A673 (cell line): ENCODE measurements around the gene STRIP1. TPM values are rescaled to one million over a fixed set of nuclear protein-coding genes. Genes with fewer than 3 reads are reported as not detected.
A peak's percentile ranks its signal among the peaks of the same experiment; 100 is the strongest.
"Not testable (repeated sequence)": the region's sequence is repeated elsewhere in the genome, so short reads cannot be mapped to it uniquely, and the experiment has no call there.

ENCODE experiments used
- BruUV-seq: library from RNA; stranded (reverse); fragments of 400-500 nt; replicated peaks from 2 replicates; lab custom pipeline; 2021; lab: Mats Ljungman, UMichigan
- CTCF ChIA-PET: fragments of 300-600 bp; sonication (Branson Sonifier 250); formaldehyde crosslinking; loops from one replicate; lab custom pipeline; 2022; ENCODE audit warnings: antibody characterized with exemption; lab: Charles Lee
- POLR2A ChIA-PET: fragments of 300-600 bp; sonication (Branson Sonifier 250); formaldehyde crosslinking; loops from one replicate; lab custom pipeline; 2022; ENCODE audit warnings: antibody characterized with exemption; ENCODE audit not compliant: low non-redundant PET; lab: Charles Lee
- DNase-seq: peaks from one replicate; pipeline ENCODE4 v3.0.0-alpha.2; 2015; ENCODE audit warnings: low spot score
- H3K27ac ChIP-seq: fragments of 200-600 bp; sonication (generic); 2 replicates; pipeline ENCODE4 v1.5.1; 2016; ENCODE audit warnings: mixed run types, low read depth, mild to moderate bottlenecking, mixed read lengths, antibody characterized with exemption, low read length; ENCODE audit not compliant: poor library complexity, severe bottlenecking
- H3K27me3 ChIP-seq: fragments of 200-600 bp; sonication (generic); replicated peaks from 2 replicates; pipeline ENCODE4 v1.6.1; 2017; ENCODE audit warnings: mixed run types, low read depth, mild to moderate bottlenecking, mixed read lengths, antibody characterized with exemption, low read length; ENCODE audit not compliant: insufficient read depth, poor library complexity
- H3K36me3 ChIP-seq: fragments of 200-600 bp; sonication (generic); 2 replicates; pipeline ENCODE4 v1.6.1; 2016; ENCODE audit warnings: mixed run types, mild to moderate bottlenecking, mixed read lengths, antibody characterized with exemption, low read length; ENCODE audit not compliant: insufficient read depth, poor library complexity, severe bottlenecking
- H3K4me1 ChIP-seq: fragments of 200-600 bp; sonication (generic); 2 replicates; pipeline ENCODE4 v1.6.1; 2017; ENCODE audit warnings: mixed run types, mild to moderate bottlenecking, mixed read lengths, antibody characterized with exemption, low read length; ENCODE audit not compliant: insufficient read depth, poor library complexity, severe bottlenecking
- H3K4me3 ChIP-seq: fragments of 200-600 bp; sonication (generic); 2 replicates; pipeline ENCODE4 v1.5.1; 2016; ENCODE audit warnings: low read depth, mixed run types, mild to moderate bottlenecking, mixed read lengths, low read length; ENCODE audit not compliant: poor library complexity, severe bottlenecking
- H3K9me3 ChIP-seq: fragments of 200-600 bp; sonication (generic); 2 replicates; pipeline ENCODE4 v1.6.1; 2016; ENCODE audit warnings: mixed run types, low read depth, mild to moderate bottlenecking, mixed read lengths, antibody characterized with exemption, low read length; ENCODE audit not compliant: poor library complexity, severe bottlenecking
- CTCF ChIP-seq: fragments of 300-800, 200-600 bp; sonication (generic); conservative IDR thresholded peaks from 2 replicates; pipeline ENCODE4 v1.5.1; 2017; ENCODE audit warnings: low read depth, mild to moderate bottlenecking, antibody characterized with exemption, low read length, moderate library complexity, mixed read lengths
- EZH2 ChIP-seq: fragments of 200-600 bp; sonication (generic); IDR thresholded peaks from 2 replicates; pipeline ENCODE4 v1.6.1; 2017; ENCODE audit warnings: borderline replicate concordance, low read depth, mild to moderate bottlenecking, mixed read lengths, antibody characterized with exemption, low read length; ENCODE audit not compliant: poor library complexity, severe bottlenecking
- intact Hi-C: fragments of 100-400 bp; cut with micrococcal nuclease; formaldehyde crosslinking; loops from one replicate; pipeline ENCODE4 v1.10.0; 2022; ENCODE audit not compliant: unreplicated experiment
- total RNA-seq: library from RNA; stranded (reverse); gene quantifications from 2 replicates; pipeline ENCODE4 v1.2.3, GENCODE V29; 2021

The STRIP1 gene
- total RNA-seq, 1 experiment from 2014 or later = 57.7 TPM

DNA sequence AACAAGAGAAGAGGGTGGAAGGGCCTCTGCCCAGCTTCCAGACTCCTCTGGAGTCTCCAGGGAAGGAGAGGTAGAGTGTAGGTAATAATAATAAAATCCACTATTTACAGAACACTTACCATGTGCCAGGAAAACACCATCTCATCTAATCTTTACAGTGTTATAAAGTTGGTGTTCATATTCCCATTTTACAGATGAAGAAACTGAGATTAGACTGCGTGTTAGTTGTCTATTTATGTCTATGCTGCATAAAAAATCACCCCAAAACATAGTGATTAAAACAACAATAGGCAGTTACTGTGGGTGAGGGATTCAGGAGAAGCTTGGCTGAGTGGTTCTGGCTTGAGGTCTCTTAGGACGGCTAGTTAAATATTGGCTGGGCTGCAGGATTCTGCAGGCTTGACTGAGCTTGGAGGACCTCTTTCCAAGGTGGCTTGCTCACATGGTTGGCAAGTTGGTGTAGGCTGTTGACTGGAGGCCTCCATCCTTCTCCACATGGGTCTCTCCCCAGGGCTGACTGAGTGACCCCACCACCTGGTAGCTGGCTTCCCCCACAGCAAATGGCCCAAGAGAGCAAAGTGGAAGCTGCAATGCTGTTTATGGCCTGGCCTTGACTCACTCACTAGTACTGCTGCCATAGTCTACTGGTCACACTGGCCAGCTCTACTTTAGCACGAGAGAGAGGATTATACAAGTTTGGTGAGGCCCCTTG is 42.5 kb downstream of the STRIP1 start:
- TF ChIP-seq EZH2 (no peak), CTCF (no peak)
- BruUV-seq = no TSS peak
- POLR2A ChIA-PET = no interaction called here

GRCh38 chr1:110079995-110080394 is 45.6 kb downstream of the STRIP1 start:
- H3K27ac ChIP-seq, H3K36me3 ChIP-seq, BruUV-seq, H3K9me3 ChIP-seq, CTCF ChIA-PET, intact Hi-C loops, POLR2A ChIA-PET, H3K4me3 ChIP-seq, DNase-seq: not testable (repeated sequence)
- Histone ChIP-seq H3K27me3 (peaks cover 31% of the 10 kb centered on the region), H3K4me1 (peaks cover 17% of the 10 kb centered on the region)

More for the DNA sequence above, 42.5 kb downstream of the STRIP1 start:
- no peak overlapping the region for H3K27ac ChIP-seq
- no peak overlapping the region for H3K4me3 ChIP-seq
- intact Hi-C loops = no loop called here
- H3K36me3 ChIP-seq = no peaks in the 10 kb centered on the region
- DNase-seq = no peak
- peaks cover under 1% of the 10 kb centered on the region for H3K27me3 ChIP-seq
- H3K4me1 ChIP-seq = no peaks in the 10 kb centered on the region
- no peaks in the 10 kb centered on the region for H3K9me3 ChIP-seq
- CTCF ChIA-PET = interaction anchor here (1.1 kb wide), 1 partner anchor 17 kb away, joined by 4 read pairs; no protein-coding TSS in a partner anchor

- intact Hi-C loops = no loop called here
- no peak for DNase-seq
- no peak overlapping the region for H3K4me3 ChIP-seq
- H3K27me3 ChIP-seq = peaks cover 41% of the 10 kb centered on the region
- no peak overlapping the region for H3K27ac ChIP-seq
- POLR2A ChIA-PET = no interaction called here
- no TSS peak for BruUV-seq
- CTCF ChIA-PET = no interaction called here
- no peaks in the 10 kb centered on the region for H3K9me3 ChIP-seq
- H3K4me1 ChIP-seq = peaks cover 17% of the 10 kb centered on the region
- H3K36me3 ChIP-seq = no peaks in the 10 kb centered on the region
- TF ChIP-seq EZH2 = no peak
- no peak for TF ChIP-seq CTCF
Measured at GRCh38 chr1:110081061-110081460, 46.6 kb downstream of the STRIP1 start.

- peaks cover 56% of the 10 kb centered on the region for H3K27me3 ChIP-seq
- peak; percentile 33 for DNase-seq
- BruUV-seq = no TSS peak
- no peak overlapping the region for H3K4me3 ChIP-seq
- H3K4me1 ChIP-seq = peaks cover 17% of the 10 kb centered on the region
- no peaks in the 10 kb centered on the region for H3K9me3 ChIP-seq
- ChIA-PET CTCF (no interaction called here), POLR2A (no interaction called here)
- no peak overlapping the region for H3K27ac ChIP-seq
- H3K36me3 ChIP-seq = no peaks in the 10 kb centered on the region
- TF ChIP-seq EZH2 (no peak), CTCF (no peak)
- intact Hi-C loops = no loop called here
Measured at GRCh38 chr1:110082477-110082876, 48.1 kb downstream of the STRIP1 start.
